ENCODE data around the gene RPL36.
"Not testable (repeated sequence)": the region's sequence is repeated elsewhere in the genome, so short reads cannot be mapped to it uniquely, and the experiment has no call there.

Gene RPL36

GRCh38 chr19:5691822-5692722 is 2.0 kb downstream of the RPL36 start:
- FAIRE-seq = no peak

DNA sequence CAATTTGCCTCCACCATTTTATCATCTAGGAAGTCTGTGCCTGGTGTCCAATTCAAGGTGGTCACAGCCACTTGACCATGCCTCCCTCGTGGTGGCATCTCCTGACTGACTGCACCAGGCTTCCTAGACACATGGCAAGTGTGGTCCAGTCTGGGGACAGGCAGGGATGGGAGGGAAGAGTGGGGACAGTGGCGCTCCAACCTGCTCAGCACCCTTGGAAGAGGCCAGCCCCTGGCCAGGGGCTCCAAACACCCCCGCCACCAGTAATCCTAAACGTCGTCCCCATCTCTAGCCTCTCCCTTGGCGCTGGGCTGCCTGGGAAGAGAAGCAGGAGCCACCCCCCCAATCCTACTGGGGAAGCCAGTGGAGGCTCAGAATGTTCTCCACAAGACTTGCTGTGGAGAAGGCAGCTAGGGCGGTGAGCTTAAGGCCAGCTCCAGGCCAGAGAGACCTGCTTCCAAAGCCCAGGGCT is 2.7 kb downstream of the RPL36 start:
- FAIRE-seq = no peak

- FAIRE-seq = no peak
Observed at GRCh38 chr19:5693195-5694166, 3.4 kb downstream of the RPL36 start.

- no peak for FAIRE-seq
Observed at GRCh38 chr19:5694167-5694955, 4.3 kb downstream of the RPL36 start.

DNA sequence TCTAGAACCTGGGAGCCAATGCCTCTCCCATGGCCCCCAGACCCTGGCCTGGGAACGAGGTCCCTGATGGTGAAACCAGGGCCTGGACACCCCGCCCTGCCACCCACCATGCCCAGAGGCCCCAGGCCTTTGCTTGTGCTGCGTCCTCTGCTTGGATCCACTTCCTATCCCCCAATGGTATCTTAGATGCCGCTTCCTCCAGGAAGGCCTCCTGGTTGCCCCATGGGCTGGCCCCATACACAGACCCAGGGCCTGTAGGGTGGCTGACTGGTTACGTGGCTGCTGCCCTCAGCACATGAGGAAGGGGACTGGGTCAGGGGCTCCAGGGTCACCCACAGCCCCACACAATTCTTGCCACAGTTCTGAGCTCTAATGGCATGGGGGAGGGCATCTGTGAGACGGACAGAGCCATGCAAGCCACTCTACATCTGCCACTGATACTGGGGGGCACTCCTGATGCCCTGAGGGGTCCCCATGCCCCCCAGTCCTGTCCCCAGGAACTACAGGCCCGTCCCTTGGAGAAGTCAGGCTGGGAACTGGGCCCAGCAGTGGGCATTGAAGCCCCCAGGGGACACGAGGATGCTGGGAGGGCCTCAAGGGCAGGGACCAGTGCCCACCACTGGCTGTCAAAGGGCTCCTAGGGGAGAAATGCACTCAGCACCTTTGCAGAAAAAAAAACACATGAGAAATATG is 5.0 kb downstream of the RPL36 start:
- no peak for FAIRE-seq

DNA sequence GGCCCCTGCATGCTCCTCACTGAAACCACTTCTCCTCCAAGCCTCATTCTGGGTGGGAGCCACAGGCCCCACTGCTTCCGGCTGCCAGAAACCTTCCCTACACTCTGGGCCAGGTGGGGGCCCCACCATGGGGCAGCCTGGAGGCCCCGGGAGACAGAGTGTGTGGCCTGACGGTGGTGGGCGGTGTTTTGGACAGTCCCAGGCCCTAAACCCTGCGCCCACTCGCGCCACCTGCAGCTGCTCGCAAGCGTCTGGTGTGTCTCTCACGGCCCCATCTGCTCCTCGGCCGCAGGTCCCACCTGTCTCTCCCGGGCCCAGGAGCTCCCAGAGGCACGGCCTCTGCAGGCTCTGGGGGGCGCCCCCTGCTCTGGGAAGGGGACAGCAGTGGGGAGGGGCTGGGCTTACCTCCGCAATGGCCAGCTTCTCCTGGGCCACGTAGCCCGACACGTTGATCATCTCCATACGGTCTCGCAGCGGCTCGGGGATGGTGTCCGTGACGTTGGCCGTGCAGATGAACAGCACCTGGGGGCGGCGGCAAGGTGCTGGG is 5.6 kb downstream of the RPL36 start:
- FAIRE-seq = no peak

DNA sequence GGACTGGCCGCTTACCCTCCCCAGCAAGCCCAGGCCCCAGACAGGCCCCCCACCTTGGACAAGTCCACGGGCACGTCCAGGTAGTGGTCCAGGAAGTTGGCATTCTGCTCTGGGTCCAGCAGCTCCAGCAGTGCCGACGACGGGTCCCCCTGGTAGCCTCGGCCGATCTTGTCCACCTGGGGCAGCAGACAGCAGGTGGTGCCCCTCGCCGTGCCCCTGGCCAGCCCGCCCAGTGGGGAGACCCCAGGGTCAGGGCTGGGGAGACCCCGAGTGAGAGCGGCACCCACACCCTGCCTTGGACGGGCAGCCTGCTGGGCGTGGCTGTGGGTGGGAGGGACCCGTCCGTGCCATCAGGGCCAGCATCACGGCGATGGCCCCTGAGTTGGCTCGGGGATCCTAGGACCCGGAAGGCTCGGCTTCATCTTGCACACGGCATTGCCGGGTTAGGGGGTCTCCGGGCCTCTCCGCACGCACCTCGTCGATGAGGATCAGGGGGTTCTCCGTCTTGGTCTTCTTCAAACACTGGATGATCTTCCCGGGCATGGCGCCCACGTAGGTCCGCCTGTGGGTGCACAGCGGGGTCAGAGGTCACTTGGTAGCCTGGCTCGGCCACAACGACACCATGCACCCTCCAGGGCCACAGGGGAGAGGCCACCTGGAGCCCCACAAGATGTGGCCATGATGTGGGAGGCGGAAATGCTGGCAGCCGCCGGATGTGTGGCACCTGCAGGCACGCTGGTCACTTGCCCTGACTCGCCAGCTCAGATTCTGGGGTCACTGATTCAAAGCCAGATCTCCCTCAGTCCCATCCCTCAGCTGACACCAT is 6.3 kb downstream of the RPL36 start:
- no peak for FAIRE-seq

DNA sequence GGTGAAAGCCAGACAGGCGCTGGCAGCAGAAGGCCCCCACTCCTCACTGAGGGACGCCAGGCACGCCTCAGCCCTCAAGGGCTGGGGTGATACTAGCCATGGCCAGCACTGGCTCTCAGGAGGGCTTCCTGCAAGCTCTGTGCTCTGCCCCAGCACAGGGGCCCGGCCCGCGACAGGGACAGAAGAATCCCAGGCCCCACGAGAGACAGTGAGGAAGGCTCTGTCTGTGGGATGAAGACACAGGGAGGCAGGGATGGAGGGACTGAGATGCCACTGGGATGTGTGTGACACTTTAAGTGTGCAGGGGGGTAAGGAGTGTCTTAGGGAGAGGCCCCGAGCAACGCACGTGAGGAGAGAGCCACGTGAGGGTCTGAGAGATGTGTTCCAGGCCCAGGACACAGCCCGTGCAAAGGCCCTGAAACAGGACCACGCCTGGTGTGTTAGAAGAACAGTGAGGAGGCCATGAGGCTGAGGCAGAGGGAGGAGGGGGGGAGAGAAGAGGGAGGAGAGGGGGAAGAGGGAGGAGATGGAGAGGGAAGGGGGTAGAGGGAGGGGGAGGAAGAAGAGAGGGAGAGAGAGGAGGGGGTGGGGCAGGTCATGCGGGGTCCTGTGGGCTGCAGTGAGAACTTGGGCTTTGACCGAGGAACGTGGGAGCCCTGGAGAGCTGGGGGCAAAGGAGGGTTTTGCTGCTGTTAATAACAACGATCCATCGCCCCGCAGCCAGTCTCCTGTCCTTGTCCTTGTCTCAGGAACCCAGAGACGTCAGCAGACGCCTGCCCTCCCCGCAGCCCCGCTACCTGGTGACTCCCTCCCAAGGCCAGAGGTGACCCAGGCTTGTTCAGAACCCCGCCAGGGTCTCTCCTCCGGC is 7.2 kb downstream of the RPL36 start:
- FAIRE-seq = no peak

GRCh38 chr19:5697890-5698634 is 8.0 kb downstream of the RPL36 start:
- no peak for FAIRE-seq

DNA sequence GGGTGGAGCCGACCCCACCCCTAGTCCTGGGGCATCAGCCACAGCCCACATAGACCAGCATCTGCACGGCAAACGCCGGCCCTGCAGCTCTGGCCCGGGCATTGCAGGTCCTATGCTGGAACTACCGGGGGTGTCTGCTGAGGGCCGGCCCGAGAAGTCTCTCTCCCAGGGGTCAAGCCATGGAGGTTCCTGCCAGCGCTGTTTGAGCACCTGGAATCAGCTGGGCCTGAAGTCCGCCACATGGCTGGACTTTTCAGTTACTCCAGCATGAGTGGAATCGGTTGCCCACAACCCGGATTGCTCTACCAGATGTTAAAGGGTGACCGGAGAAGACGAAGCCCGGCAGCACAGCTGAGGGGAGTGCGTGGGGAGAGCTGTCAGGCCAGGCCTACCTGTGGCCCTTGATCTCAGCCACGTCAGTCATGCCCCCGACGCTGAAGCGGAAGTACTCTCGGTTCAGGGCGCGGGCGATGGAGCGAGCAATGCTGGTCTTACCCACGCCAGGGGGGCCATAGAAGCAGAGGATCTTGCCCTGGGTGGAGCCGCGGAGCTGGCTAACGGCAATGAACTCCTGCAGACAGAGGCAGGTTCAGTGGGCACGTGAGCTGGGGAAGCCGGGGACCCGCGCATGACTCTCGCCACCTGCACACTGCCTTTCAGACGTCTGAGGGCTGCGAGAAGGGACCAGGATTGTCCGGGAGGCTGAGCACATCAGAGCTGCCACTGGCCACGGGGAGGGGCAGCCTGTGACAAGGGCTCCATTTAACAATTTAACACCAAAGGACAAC is 8.7 kb downstream of the RPL36 start:
- FAIRE-seq = no peak

DNA sequence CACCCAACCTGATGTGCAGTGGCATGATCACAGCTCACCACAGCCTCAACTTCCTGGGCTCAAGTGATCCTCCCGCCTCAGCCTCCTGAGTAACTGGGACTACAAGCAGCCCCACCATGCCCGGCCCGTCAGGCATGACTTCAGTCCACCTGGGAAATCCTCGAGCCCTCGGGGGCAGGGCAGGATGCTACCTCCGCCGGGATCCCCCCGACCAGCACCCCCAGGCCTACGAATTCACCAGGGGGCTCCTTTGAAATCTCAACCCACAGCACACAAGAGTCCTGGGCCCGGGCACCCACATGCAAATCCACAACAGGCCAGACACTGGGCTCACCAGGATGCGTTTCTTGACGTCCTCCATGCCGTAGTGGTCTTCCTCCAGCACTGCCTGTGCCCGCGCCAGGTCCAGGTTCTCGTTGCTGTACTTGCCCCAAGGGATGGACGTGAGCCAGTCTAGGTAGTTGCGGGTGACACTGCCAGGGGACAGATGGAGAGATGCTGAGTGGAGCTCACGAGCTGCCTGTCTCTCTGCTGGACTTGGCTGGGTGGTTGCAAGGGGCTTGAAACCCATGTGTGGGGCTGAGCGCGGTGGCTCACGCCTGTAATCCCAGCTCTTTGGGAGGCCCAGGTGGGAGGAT is 10.5 kb downstream of the RPL36 start:
- no peak for FAIRE-seq

- not testable (repeated sequence) for FAIRE-seq
Observed at GRCh38 chr19:5702053-5702410, 11.9 kb downstream of the RPL36 start.

DNA sequence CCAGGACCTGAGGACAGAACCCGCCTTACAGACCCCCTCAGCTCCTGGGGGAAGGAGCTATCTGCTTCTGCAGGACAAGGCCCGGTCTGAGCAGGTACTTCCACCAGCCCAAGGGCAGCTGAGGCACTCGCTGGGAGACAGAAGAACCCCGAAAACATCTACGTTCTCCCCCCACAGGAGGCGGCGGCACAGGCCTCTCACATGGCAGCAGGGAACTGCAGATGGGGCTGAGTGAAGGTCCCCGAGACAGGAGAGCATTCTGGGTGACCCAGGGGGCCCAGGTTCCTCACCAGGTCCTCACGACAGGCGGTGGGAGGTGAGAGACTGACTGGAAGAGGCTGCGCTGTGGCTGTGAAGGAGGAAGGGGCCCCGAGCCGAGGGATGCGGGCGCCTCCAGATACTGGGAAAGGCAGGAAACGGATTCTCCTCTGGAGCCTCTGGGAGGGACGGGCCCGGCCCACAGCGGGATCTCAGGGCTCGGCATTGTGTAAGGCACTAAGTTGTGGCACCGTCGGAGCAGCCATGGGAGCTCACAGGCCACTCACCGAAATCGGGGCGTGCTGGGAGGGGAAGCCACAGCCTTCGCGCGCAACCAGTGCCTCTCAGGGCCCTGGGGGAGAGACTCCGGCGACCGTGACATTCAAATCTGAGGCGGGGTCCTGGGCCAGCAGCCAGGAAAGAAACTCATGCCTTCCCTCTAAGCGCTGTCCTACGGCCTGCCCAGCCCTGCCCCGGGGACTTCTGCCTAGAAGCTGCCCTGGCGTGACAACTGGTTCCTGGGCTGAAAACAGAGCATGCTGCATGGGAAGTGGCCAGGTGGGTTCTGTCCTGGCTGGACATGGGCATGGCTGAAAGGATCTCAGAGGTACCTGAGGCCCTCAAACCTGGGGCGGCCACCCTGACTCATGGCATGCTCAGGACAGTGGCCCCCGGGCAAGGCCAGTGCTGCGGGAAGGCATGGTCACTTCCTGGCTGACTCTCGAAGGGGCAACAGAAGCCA is 14.0 kb downstream of the RPL36 start:
- no peak for FAIRE-seq

GRCh38 chr19:5705552-5705951 is 15.5 kb downstream of the RPL36 start:
- FAIRE-seq = no peak

DNA sequence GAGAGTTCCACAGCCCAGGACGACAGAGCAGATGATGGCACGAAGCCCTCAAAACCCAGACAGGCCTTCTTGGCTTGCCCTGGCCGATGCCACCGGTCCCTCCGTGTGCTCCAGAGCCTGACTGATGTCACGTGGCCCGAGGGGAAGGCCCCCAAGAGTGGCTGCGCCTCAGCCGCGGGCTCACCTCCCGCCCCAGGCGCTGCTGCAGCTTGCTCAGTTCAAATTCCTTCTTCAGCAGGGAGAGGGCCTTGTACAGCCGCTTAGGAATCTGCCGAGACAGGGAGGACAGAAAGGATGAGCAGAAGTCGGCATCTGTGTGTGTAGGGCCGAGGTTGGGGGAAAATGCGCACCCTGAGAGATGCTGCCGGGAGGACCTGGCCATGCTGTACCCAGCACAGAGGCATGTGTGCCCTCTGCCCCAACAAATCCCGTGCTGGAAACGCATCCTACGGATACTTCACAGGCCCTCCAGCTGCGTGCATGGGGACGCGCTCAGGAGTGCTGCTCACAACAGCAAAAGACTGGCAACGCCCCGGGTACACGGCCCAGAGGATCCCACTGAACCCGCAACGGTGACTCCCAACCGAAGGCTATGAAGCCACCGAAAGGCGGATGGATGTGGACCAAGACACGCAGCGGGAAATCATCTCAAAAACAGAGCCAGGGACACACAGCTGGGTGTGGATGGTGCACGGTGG is 16.9 kb downstream of the RPL36 start:
- FAIRE-seq = no peak

Measured in endometrium (tissue), 2 donors.